ENCODE results near the gene RNF13. TPM values are rescaled to one million over a fixed set of nuclear protein-coding genes. Genes with fewer than 3 reads are reported as not detected.
A peak's percentile ranks its signal among the peaks of the same experiment; 100 is the strongest.
"Not testable (repeated sequence)": the region's sequence is repeated elsewhere in the genome, so short reads cannot be mapped to it uniquely, and the experiment has no call there.

The RNF13 gene
- total RNA-seq, 1 experiment from 2014 or later = 63.7 TPM

DNA sequence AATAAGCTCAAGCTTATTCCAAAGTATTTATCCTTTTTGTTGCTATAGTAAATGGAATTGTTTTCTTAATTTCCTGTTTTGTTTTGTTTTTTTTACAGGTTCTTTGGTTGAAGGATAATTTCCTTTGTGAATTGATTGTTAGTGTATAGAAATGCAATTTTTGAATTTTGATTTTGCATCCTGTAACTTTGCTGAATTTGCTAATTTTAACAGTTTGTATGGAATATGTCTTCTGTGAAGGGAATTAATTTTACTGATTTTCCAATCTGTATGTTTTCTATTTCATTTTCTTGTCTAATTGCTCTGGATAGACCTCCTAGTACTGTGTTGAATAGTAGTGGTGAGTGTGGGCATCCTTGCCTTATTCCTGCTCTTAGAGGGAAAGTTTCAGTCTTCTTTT is 129.4 kb downstream of the RNF13 start:
- DNase-seq (ENCODE audit: extremely low read depth, low read depth) = no peak

DNA sequence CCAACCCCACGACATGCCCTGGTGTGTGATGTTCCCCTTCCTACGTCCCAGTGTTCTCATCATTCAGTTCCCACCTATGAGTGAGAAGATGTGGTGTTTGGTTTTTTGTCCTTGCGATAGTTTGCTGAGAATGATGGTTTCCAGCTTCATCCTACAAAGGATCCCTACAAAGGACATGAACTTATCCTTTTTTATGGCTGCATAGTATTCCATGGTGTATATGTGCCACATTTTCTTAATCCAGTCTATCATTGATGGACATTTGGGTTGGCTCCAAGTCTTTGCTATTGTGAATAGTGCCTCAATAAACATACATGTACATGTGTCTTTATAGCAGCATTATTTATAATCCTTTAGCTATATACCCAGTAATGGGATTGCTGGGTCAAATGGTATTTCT is 131.0 kb downstream of the RNF13 start:
- DNase-seq (ENCODE audit: extremely low read depth, low read depth) = not testable (repeated sequence)

DNA sequence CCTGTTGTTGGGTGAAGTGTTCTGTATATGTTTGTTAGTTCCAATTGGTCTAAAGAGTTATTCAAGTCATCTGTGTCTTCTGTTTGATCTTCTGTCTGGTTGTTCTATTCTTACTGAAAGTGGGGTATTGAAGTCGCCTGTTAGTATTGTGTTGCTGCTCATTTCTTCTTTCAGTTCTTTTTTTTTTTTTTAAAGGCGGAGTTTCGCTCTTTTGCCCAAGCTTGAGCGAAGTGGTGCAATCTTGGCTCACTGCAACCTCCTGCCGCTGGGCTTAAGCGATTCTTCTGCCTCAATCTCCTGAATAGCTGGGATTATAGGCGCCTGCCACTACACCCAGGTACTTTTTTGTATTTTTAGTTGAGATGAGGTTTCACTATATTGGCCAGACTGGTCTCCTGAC is 134.2 kb downstream of the RNF13 start:
- DNase-seq (ENCODE audit: extremely low read depth, low read depth) = no peak

DNA sequence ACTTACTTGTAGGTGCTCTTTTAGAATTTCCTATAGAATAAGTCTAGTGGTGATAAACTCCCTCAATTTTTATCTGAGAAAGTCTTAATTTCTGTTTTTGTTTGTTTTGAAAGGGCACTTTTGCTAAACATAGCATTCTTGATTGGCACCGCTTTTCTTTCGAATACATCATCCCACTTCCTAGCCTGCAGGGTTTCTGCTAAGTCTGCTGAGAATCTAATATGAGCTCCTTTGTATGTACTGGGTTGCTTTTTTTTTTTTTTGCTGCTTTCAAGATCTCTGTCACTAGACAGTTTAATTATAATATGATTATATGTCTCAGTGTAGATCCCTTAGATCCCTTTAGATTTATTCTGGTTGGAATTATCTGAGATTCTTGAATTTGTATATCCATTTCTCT is 136.2 kb downstream of the RNF13 start:
- no peak for DNase-seq (ENCODE audit: extremely low read depth, low read depth)

DNA sequence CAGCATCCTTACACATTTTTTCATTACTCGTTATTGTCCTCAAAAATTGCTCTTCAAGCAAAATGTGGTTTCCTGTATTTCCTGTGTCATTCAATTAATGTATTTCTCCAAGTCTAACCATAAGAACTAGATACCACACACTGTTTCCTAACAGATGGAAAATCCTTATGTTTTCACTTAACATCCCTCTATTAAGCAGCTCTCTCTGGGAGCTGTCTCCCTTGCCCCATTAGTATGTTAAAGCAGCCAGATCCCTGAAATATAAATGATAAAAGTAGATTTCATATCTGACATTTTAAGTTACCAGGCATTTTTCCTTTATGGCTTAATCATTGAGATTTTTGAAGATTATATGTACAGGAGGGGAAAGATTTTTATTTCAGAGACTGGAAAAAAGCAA is 141.8 kb downstream of the RNF13 start:
- DNase-seq (ENCODE audit: extremely low read depth, low read depth) = no peak

DNA sequence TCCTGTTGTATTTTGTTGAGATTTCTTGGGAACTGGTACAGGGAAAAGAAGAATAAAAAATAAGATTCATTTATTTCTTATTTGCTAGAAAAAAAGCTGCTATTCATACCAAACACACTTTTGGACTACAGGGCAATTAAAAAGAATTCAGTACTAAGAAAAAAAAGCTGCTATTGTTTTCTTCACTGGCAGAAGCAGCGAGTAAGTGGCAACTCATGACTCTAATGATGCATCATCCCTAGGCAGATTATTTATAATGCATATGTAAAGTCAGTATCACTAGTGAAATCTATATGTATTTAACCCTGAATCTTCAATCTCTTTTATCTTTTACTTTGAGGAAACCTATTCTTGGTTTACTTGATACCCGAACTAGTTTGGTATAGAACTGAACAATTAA is 142.4 kb downstream of the RNF13 start:
- no peak for DNase-seq (ENCODE audit: extremely low read depth, low read depth)

DNA sequence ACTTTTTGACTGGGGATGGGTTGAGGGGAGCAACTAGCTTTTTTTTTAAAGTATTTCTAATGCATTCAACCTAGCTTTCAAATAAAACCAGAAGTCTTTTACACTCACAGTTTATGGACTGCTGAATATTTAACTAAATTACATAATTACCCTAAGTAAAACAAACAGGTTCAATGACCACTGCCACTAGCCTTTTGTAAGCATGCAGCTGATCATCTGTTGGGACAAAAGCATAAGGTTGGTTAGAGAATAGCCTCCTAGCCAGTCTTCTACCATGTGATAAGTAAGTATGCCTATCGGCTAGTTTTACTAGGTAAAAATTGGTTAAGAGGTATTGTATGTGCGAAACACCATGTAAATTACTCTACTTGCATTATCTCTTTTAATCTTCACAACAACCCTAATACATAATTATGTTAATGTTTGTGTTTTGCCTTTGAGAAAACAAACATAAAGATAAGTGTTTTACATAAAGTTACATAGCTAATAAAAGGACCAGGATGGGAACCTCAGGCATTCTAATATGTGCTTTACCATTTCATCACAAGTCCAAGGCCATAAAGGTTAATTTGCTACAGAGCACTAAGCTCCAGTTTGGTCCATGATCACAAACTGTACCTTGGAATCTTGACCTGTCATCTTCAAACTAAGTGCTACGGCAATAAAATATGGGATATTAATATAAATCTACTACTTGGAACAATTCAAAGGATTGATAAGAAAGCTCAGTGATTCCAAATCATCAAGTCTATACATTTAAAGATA is 144.5 kb downstream of the RNF13 start:
- DNase-seq (ENCODE audit: extremely low read depth, low read depth) = no peak

DNA sequence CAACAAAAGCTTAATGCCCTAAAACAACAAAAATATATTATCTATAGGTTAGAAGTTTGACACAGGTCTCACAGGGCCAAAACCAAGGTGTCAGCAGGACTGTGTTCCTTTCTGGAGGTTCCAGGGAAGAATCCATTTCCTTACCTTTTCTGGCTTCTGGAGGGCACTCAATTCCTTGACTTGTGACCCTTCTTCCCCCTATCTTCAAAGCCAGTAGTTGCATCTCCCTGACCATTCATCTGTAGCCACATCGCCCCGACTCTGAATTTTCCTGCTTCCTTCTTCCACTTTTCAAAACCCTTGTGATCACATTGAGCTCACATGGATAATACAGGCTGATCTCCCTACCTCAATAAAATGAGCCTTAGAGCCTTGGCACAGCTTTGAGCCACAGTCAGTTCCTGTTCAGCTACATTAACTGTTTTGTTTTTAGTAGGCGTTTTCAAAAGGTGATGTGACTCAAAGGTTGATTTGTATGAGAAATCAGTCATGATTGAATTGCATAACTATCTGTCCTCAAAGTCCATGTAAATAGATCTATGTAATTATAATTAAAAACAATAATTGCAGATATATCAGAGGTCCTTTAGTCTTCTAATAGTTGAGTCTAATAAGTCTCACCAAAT is 145.3 kb downstream of the RNF13 start:
- DNase-seq (ENCODE audit: extremely low read depth, low read depth) = no peak

DNA sequence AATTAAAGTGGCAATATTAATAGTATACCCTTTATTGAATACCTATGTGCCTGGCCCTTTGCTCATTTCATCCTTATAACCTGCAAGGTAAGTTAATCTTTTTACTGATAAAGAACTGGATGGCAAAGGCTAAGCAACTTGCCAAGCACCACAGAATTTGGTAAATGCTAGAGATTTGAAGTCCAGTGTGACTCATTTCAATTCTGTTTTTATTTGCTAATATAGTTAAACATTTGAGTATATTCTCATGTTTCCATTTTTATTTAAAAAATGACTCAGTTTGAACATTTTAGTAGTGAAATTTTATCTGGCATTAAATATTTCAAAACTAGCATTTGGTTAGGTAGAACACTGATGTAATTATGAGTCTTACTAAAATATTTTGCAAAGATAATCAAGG is 146.4 kb downstream of the RNF13 start:
- no peak for DNase-seq (ENCODE audit: extremely low read depth, low read depth)

DNA sequence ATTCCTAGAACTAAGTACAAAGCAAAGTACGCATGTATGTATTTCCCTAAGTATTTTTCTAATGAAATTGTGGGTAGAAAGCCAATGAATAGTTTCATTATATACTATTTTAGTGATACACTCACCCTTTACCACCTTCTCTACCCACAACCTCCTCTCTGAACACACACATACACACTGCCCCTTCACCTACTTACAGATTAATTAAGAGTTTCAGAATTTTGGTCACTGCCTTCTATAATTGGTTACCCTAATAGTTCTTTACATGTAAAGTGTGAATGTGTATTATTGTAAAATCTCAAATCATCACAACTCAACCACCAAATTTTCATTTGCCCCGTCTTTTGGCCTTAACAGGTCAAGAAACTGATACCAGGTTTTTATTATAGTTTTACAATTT is 150.5 kb downstream of the RNF13 start:
- no peak for DNase-seq (ENCODE audit: extremely low read depth, low read depth)

DNA sequence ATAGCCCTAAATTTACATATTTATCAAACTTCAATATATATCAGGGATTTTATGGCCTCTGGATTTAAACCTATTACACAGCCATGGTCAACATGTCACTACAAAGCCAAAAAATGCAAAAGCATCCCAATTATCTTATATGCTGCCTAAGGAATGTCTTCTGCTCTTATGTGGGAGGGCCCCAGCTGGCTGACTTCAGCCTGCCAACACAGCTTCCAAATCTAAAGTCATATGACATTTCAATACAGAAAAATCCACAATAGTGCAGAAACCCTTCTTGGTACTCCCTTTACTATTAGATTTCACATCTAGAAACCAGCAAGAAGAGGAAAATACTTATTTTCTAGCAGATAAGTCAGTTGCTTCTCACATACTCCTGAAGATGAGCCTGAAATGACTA is 151.3 kb downstream of the RNF13 start:
- no peak for DNase-seq (ENCODE audit: extremely low read depth, low read depth)

DNA sequence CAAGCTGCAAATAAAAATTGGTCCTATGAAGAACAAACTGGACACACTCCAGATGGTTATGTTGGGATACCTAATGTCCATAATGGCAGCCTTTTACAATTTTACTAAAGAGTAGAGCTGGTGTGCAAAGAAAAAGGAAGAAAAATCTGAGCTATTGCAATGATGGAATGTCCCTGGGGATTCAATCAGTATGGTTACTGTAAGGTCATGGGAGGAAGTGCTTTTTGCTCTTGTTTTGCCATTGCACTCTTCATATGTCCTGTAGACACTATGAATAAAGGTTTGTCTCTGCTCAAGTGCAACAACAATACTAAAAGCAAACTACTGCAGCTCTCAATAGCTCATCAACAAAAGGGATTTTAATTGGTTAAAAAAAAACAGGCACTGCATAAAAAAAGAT is 152.3 kb downstream of the RNF13 start:
- DNase-seq (ENCODE audit: extremely low read depth, low read depth) = no peak

DNA sequence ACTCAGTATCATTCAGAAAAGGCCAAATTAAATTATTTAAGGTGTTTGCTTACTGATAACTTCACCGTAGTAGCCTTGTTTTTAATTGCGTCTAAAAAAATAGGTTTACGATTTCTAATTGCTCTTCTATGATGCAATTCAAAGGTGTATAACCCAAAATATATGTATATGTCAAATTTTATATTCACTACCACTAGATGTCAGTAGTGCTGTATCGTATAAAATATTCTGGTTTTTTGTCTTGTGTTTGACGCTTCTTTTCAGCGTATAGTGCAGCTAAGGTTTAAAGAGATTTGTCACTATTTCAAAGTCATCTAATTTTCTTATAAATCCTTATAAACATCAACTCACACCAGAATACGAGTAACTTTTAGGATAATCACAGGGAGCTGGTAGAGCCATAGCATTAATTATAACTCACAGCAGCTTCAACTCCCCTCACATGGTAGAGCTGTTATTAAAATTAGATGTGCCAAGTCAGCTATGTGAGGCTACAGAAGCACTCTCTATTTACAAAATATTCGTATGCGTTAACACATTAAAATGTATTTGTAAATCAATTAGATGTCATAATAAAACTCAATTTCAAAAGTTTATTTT is 154.2 kb downstream of the RNF13 start:
- DNase-seq (ENCODE audit: extremely low read depth, low read depth) = peak; percentile 50

DNA sequence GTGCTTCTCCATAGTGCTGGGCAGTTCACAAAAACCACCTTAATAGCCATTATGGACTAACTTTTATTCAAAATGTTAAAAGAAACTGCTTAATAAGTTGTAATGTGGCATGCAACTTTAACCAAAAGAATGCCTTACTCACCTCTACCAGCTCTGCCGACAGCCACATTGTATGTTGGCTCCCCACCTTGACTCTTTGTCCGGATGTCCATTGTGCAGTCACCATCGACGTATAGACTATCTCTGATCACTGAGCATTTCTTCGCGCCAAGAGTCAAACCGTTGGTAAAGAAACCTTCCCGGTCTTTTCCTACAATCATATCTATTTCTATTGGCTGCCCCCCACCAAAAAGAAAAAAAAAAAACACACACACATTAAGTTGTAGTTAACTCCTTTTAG is 155.2 kb downstream of the RNF13 start:
- no peak for DNase-seq (ENCODE audit: extremely low read depth, low read depth)

DNA sequence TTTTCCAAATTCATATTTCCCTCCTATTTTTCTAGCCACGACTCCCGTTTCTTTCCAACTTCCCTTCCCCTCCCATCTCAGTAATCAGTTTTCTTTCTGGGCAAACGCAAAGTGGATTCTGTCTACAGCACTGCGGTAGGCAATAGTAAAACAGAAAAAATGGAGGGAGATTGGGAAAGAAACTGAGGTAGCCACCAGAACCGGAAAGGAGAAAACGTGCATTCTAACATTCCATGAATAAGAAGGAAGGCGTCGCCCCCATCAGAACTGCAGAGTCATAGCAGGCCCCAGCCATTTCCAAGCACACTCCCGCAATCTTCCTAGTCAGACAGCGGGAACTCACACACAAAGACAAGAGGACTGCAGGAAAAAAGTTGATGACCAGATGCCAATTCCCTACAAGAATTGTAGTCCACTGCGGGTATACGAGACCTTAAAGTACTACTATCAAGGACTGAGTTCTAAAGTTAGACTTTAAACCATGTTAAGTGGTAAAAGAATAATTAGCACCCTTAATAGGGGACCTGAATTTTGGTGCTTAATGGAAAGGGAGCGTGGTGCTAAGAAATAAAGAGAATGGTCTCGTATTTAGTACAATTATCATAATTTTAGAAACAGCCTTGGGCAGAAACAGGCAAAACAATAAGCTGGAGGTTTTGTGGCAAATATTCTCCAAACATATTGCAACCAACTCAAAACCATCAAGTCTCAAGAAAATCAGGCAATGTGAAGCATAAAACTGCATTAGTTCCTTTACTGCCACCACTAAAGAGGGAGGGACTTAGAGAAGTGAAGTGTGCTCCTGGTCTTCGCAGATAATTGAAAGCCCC is 156.3 kb downstream of the RNF13 start:
- peak; percentile 79 for DNase-seq (ENCODE audit: extremely low read depth, low read depth)

DNA sequence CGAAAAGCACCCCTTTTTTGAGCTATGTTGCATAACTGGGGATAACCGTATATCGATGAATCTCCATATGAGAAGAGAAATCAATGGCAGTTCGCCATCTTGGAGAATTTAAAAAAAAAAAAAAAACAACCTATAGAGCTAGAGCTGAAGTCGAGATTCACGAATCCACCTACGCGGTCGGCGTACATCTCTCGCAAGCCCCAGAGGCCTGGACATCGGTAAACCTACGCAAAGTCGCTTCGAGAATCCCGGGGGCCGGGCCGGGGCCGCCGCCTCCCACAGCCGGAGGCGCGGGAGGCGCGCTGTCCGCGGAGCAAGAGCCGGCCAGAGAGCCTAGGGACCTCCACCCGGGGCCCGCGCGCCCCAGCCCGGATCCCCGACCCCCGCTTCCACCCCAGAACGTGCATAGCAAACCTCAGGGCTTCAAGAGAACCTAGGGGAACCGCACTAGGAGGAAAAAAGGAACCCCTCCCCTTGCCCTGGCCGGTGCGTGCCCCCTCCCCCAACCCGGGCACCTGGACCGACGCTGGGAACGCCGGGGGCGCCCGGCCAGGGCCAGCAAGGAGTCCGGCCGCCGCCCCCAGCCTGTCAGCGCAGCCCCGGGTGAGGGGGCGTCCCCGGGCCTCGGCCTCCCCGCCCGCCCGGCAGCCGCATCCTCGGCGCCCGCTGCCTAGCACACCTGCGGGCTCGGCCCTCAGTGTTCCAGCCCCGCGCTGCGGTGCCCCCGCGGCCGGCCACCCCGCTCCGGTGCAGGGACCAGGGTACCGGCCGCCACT is 157.1 kb downstream of the RNF13 start:
- DNase-seq (ENCODE audit: extremely low read depth, low read depth) = peak; percentile 56

DNA sequence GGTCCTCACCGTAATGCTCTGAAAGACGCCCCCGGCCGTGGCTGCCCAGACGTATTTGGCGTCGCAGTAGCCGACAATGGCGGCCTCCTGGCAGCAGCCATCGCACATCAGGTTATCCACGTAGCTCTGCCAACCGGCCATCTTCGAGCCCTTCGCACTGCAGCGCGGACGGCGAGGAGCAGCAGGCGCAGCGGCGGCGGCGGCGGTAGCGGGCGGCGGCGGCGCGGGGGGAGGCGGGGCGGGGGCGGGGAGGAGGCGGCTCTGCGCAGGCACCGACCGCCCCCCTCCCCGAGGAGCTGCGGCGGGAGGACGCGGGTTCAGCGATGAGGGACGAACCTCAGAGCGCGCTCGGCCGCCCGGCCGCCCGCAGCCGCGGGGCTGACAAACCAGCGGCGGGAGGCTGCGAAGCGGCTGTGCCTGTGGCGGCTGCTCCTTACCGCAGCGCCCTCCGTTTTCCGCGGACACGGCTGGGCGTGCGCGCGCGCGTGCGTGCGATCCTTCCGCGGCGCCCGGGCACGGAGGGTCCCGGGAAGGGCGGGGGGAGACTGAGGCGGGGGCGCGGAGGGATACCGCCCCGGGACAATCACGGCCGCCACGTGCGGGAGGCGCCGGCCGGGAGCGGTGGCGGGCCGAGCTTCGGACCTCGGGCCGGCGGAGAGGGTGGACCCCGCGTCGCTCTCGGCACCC is 157.8 kb downstream of the RNF13 start, which contains the start of gene PFN2:
Gene PFN2 (minus strand): TSS at position 180 of the 687 bp plus-strand sequence. CDS start 39 bp downstream, at position 141.
- DNase-seq (ENCODE audit: extremely low read depth, low read depth) = peak; percentile 52

DNA sequence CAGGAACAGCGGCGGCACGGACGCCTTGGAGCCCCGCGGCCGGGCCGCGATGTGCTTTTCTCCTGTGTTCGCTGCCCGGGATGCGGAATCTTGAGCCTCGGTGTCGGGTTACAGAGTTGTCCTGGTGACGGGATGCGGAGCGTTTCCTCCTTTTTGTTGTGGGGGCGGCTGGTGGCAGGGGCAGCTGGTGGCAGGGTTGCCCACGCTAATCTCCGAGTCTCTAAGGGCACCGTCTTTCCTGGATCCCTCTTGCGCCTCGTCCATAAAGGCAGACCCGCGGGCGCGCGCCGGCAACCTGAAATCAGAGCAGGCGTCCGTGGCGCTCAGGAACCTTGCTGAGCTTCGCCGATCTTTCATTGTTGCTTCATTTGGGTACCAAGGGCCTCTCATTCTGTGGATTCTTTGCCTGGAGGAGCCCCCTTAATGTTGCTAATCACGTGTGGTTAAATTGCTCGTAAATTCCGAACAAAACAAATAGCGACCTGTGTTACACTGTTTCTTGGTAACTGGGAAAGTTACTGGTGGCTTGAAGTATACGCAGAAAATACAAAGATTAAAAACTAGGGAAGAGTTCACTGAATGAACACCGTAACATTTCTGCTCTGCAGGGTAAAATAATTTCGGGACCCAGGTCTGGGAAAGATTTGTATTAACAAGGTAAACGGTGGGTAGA is 158.5 kb downstream of the RNF13 start:
- no peak for DNase-seq (ENCODE audit: extremely low read depth, low read depth)

DNA sequence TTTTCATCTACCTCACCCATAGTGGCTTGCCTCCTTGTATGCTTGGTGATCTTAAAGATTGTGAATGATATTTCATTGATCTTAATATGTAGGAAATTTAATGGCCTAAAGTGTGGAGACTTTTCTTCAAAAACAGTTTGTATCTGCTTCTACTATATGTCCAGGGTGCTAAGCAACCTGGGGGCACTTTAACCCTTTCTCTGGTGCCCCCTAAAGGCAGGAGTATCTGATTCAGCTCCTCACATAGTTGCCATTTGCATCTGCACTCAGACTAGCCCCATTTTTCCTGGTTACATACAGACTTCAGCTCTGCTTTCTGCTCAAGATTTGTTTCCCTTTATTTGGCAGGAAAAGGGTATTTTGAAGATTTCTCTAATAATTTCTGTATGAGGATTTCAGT is 162.9 kb downstream of the RNF13 start:
- DNase-seq (ENCODE audit: extremely low read depth, low read depth) = no peak

Measured in NCI-H460 (cell line).